ENCODE results near the gene CLDN8. TPM values are rescaled to one million over a fixed set of nuclear protein-coding genes. Genes with fewer than 3 reads are reported as not detected.

Gene CLDN8
- total RNA-seq, 4 donors from 2014 or later: 1.9 to 7.7 (median 3.6) TPM

- H3K4me1 ChIP-seq: no peaks in the 10 kb centered on the region
- intact Hi-C loops (cut with DNase I): no loop called here
- no peaks in the 10 kb centered on the region for H3K36me3 ChIP-seq
- 47 to 89% methylated on average over 3 of the region's 3 CpGs for WGBS, 2 donors
- TF ChIP-seq POLR2A (IDR thresholded peaks at IDR 0.05) (no peak), CTCF (IDR thresholded peaks at IDR 0.05) (no peak)
- no peak for DNase-seq
- no peaks in the 10 kb centered on the region for H3K9me3 ChIP-seq
- no peak overlapping the region for H3K27ac ChIP-seq
- no peaks in the 10 kb centered on the region for H3K27me3 ChIP-seq
- no peak overlapping the region for H3K4me3 ChIP-seq
These were observed 34.0 kb upstream of the CLDN8 start for GRCh38 chr21:30249936-30250335.

GRCh38 chr21:30248844-30249243 lies 32.9 kb upstream of the CLDN8 start:
- Histone ChIP-seq H3K9me3 (no peaks in the 10 kb centered on the region), H3K4me1 (no peaks in the 10 kb centered on the region), H3K36me3 (no peaks in the 10 kb centered on the region), H3K27ac (no peak overlapping the region), H3K27me3 (no peaks in the 10 kb centered on the region), H3K4me3 (no peak overlapping the region)
- TF ChIP-seq POLR2A (IDR thresholded peaks at IDR 0.05) (no peak), CTCF (IDR thresholded peaks at IDR 0.05) (no peak)
- DNase-seq: no peak
- WGBS, 2 donors: 84 to 89% methylated on average over 9 of the region's 9 CpGs
- intact Hi-C loops (cut with DNase I): no loop called here

GRCh38 chr21:30245061-30245460 lies 29.2 kb upstream of the CLDN8 start:
- TF ChIP-seq POLR2A (IDR thresholded peaks at IDR 0.05): no peak
- no peak for TF ChIP-seq CTCF (IDR thresholded peaks at IDR 0.05)
- Histone ChIP-seq H3K27me3 (no peaks in the 10 kb centered on the region), H3K36me3 (no peaks in the 10 kb centered on the region), H3K27ac (no peak overlapping the region), H3K4me3 (no peak overlapping the region), H3K9me3 (no peaks in the 10 kb centered on the region), H3K4me1 (no peaks in the 10 kb centered on the region)
- no peak for DNase-seq
- intact Hi-C loops (cut with DNase I): no loop called here

GRCh38 chr21:30243691-30244090 lies 27.8 kb upstream of the CLDN8 start:
- TF ChIP-seq CTCF (IDR thresholded peaks at IDR 0.05) (no peak), POLR2A (IDR thresholded peaks at IDR 0.05) (no peak)
- no peaks in the 10 kb centered on the region for H3K36me3 ChIP-seq
- no peak overlapping the region for H3K27ac ChIP-seq
- no peaks in the 10 kb centered on the region for H3K9me3 ChIP-seq
- intact Hi-C loops (cut with DNase I): no loop called here
- H3K4me3 ChIP-seq: no peak overlapping the region
- H3K27me3 ChIP-seq: no peaks in the 10 kb centered on the region
- no peaks in the 10 kb centered on the region for H3K4me1 ChIP-seq
- no peak for DNase-seq

- H3K36me3 ChIP-seq: no peaks in the 10 kb centered on the region
These were observed 24.8 kb upstream of the CLDN8 start for GRCh38 chr21:30240661-30241060.

More at GRCh38 chr21:30240661-30241060, 24.8 kb upstream of the CLDN8 start:
- intact Hi-C loops (cut with DNase I): no loop called here
- WGBS, 2 donors: 32 to 42% methylated on average over 3 of the region's 3 CpGs
- H3K4me1 ChIP-seq: no peaks in the 10 kb centered on the region
- no peak overlapping the region for H3K4me3 ChIP-seq
- no peak for DNase-seq
- H3K27ac ChIP-seq: no peak overlapping the region
- H3K27me3 ChIP-seq: no peaks in the 10 kb centered on the region
- no peaks in the 10 kb centered on the region for H3K9me3 ChIP-seq
- TF ChIP-seq POLR2A (IDR thresholded peaks at IDR 0.05): no peak
- TF ChIP-seq CTCF (IDR thresholded peaks at IDR 0.05): no peak
